Measurements from ENCODE around the gene DNAJC6.

The DNAJC6 gene

GRCh38 chr1:65309304-65310077, at the start of gene DNAJC6:
Gene DNAJC6, plus strand, starts transcription at chr1:65309543. Its CDS starts 203 bp downstream, at chr1:65309746.
- DNase-seq (ENCODE audit: low spot score in 2 of 2), result peak in 1 of 2 donors; percentile 18
- no peak within 1 kb of the TSS for H3K27ac Mint-ChIP-seq (ENCODE audit: low read depth)
- ATAC-seq (replicated peaks; ENCODE audit: extremely low read depth, poor library complexity, severe bottlenecking), result peak; percentile 58
- no peaks in the 10 kb centered on the region for H3K9me3 Mint-ChIP-seq
- H3K4me1 Mint-ChIP-seq, result peaks cover 10% of the 10 kb centered on the region
- H3K36me3 Mint-ChIP-seq (ENCODE audit: insufficient read depth), result no peaks in the 10 kb centered on the region
- peaks cover 39% of the 10 kb centered on the region for H3K27me3 Mint-ChIP-seq
- H3K4me3 Mint-ChIP-seq, result peak within 1 kb of the TSS; percentile 59

- Mint-ChIP-seq H3K36me3 (ENCODE audit: insufficient read depth) (peaks cover 3% of the 10 kb centered on the region), H3K27ac (ENCODE audit: low read depth) (no peak overlapping the region), H3K9me3 (no peaks in the 10 kb centered on the region), H3K4me3 (no peak overlapping the region), H3K27me3 (no peaks in the 10 kb centered on the region), H3K4me1 (peaks cover 15% of the 10 kb centered on the region)
- DNase-seq (ENCODE audit: low spot score in 2 of 2) (no peak), ATAC-seq (replicated peaks; ENCODE audit: extremely low read depth, poor library complexity, severe bottlenecking) (no peak)
These were observed 49.5 kb upstream of the DNAJC6 start for GRCh38 chr1:65259816-65260215.

GRCh38 chr1:65260851-65261473, 48.4 kb upstream of the DNAJC6 start:
- Mint-ChIP-seq H3K4me3 (no peak overlapping the region), H3K36me3 (ENCODE audit: insufficient read depth) (no peaks in the 10 kb centered on the region), H3K27me3 (no peaks in the 10 kb centered on the region), H3K4me1 (peaks cover 7% of the 10 kb centered on the region), H3K9me3 (no peaks in the 10 kb centered on the region), H3K27ac (ENCODE audit: low read depth) (no peak overlapping the region)
- ATAC-seq (replicated peaks; ENCODE audit: extremely low read depth, poor library complexity, severe bottlenecking) (no peak), DNase-seq (ENCODE audit: low spot score in 2 of 2) (no peak)

- Mint-ChIP-seq H3K36me3 (ENCODE audit: insufficient read depth) (no peaks in the 10 kb centered on the region), H3K4me3 (no peak overlapping the region), H3K27me3 (no peaks in the 10 kb centered on the region), H3K4me1 (peaks cover 13% of the 10 kb centered on the region), H3K9me3 (no peaks in the 10 kb centered on the region), H3K27ac (ENCODE audit: low read depth) (no peak overlapping the region)
- no peak for ATAC-seq (replicated peaks; ENCODE audit: extremely low read depth, poor library complexity, severe bottlenecking)
- DNase-seq (ENCODE audit: low spot score in 2 of 2), result no peak
These were observed 46.1 kb upstream of the DNAJC6 start for GRCh38 chr1:65263286-65263685.

GRCh38 chr1:65264197-65264929, 45.0 kb upstream of the DNAJC6 start:
- Mint-ChIP-seq H3K27me3 (no peaks in the 10 kb centered on the region), H3K36me3 (ENCODE audit: insufficient read depth) (no peaks in the 10 kb centered on the region), H3K4me1 (peaks cover 13% of the 10 kb centered on the region), H3K27ac (ENCODE audit: low read depth) (no peak overlapping the region), H3K9me3 (no peaks in the 10 kb centered on the region), H3K4me3 (peak overlapping the region; percentile 16)
- DNase-seq (ENCODE audit: low spot score in 2 of 2), result no peak
- no peak for ATAC-seq (replicated peaks; ENCODE audit: extremely low read depth, poor library complexity, severe bottlenecking)

- no peaks in the 10 kb centered on the region for H3K27me3 Mint-ChIP-seq
- peak overlapping the region; percentile 79 for H3K4me3 Mint-ChIP-seq
- H3K27ac Mint-ChIP-seq (ENCODE audit: low read depth), result peak overlapping the region; percentile 46
- peaks cover 13% of the 10 kb centered on the region for H3K4me1 Mint-ChIP-seq
- ATAC-seq (replicated peaks; ENCODE audit: extremely low read depth, poor library complexity, severe bottlenecking), result no peak
- H3K36me3 Mint-ChIP-seq (ENCODE audit: insufficient read depth), result no peaks in the 10 kb centered on the region
- DNase-seq (ENCODE audit: low spot score in 2 of 2), result no peak
- H3K9me3 Mint-ChIP-seq, result no peaks in the 10 kb centered on the region
These were observed 44.1 kb upstream of the DNAJC6 start for GRCh38 chr1:65265296-65265650.

- no peaks in the 10 kb centered on the region for H3K9me3 Mint-ChIP-seq
- H3K36me3 Mint-ChIP-seq (ENCODE audit: insufficient read depth), result no peaks in the 10 kb centered on the region
- DNase-seq (ENCODE audit: low spot score in 2 of 2), result peak; percentile 27 to 38
- no peaks in the 10 kb centered on the region for H3K27me3 Mint-ChIP-seq
- peaks cover 13% of the 10 kb centered on the region for H3K4me1 Mint-ChIP-seq
- H3K27ac Mint-ChIP-seq (ENCODE audit: low read depth), result peak overlapping the region; percentile 46
- ATAC-seq (replicated peaks; ENCODE audit: extremely low read depth, poor library complexity, severe bottlenecking), result peak; percentile 78
- H3K4me3 Mint-ChIP-seq, result peak overlapping the region; percentile 79
These were observed 43.5 kb upstream of the DNAJC6 start for GRCh38 chr1:65265651-65266351.

- no peaks in the 10 kb centered on the region for H3K36me3 Mint-ChIP-seq (ENCODE audit: insufficient read depth)
- no peak for ATAC-seq (replicated peaks; ENCODE audit: extremely low read depth, poor library complexity, severe bottlenecking)
- H3K27ac Mint-ChIP-seq (ENCODE audit: low read depth), result peak overlapping the region; percentile 46
- peak overlapping the region; percentile 79 for H3K4me3 Mint-ChIP-seq
- H3K4me1 Mint-ChIP-seq, result peaks cover 13% of the 10 kb centered on the region
- no peaks in the 10 kb centered on the region for H3K9me3 Mint-ChIP-seq
- DNase-seq (ENCODE audit: low spot score in 2 of 2), result no peak
- H3K27me3 Mint-ChIP-seq, result no peaks in the 10 kb centered on the region
These were observed 42.9 kb upstream of the DNAJC6 start for GRCh38 chr1:65266476-65266875.

- Mint-ChIP-seq H3K27me3 (no peaks in the 10 kb centered on the region), H3K36me3 (ENCODE audit: insufficient read depth) (no peaks in the 10 kb centered on the region), H3K9me3 (no peaks in the 10 kb centered on the region), H3K4me3 (no peak overlapping the region), H3K27ac (ENCODE audit: low read depth) (no peak overlapping the region), H3K4me1 (peaks cover 13% of the 10 kb centered on the region)
- ATAC-seq (replicated peaks; ENCODE audit: extremely low read depth, poor library complexity, severe bottlenecking) (no peak), DNase-seq (ENCODE audit: low spot score in 2 of 2) (no peak)
These were observed 42.1 kb upstream of the DNAJC6 start for GRCh38 chr1:65267271-65267670.

- Mint-ChIP-seq H3K4me3 (no peak overlapping the region), H3K27me3 (no peaks in the 10 kb centered on the region), H3K4me1 (peaks cover 13% of the 10 kb centered on the region), H3K36me3 (ENCODE audit: insufficient read depth) (no peaks in the 10 kb centered on the region), H3K27ac (ENCODE audit: low read depth) (no peak overlapping the region), H3K9me3 (no peaks in the 10 kb centered on the region)
- DNase-seq (ENCODE audit: low spot score in 2 of 2), result no peak
- ATAC-seq (replicated peaks; ENCODE audit: extremely low read depth, poor library complexity, severe bottlenecking), result no peak
These were observed 41.7 kb upstream of the DNAJC6 start for GRCh38 chr1:65267683-65268082.

GRCh38 chr1:65269612-65270011, 39.7 kb upstream of the DNAJC6 start:
- H3K27ac Mint-ChIP-seq (ENCODE audit: low read depth), result no peak overlapping the region

GRCh38 chr1:65276197-65276939, 33.0 kb upstream of the DNAJC6 start:
- Mint-ChIP-seq H3K9me3 (no peaks in the 10 kb centered on the region), H3K27ac (ENCODE audit: low read depth) (no peak overlapping the region), H3K27me3 (no peaks in the 10 kb centered on the region), H3K4me1 (peaks cover 5% of the 10 kb centered on the region), H3K36me3 (ENCODE audit: insufficient read depth) (no peaks in the 10 kb centered on the region), H3K4me3 (no peak overlapping the region)
- ATAC-seq (replicated peaks; ENCODE audit: extremely low read depth, poor library complexity, severe bottlenecking) (no peak), DNase-seq (ENCODE audit: low spot score in 2 of 2) (no peak)

More at GRCh38 chr1:65269612-65270011, 39.7 kb upstream of the DNAJC6 start:
- no peaks in the 10 kb centered on the region for H3K36me3 Mint-ChIP-seq (ENCODE audit: insufficient read depth)
- H3K4me3 Mint-ChIP-seq, result no peak overlapping the region
- peaks cover 11% of the 10 kb centered on the region for H3K4me1 Mint-ChIP-seq
- ATAC-seq (replicated peaks; ENCODE audit: extremely low read depth, poor library complexity, severe bottlenecking) (no peak), DNase-seq (ENCODE audit: low spot score in 2 of 2) (no peak)
- no peaks in the 10 kb centered on the region for H3K9me3 Mint-ChIP-seq
- H3K27me3 Mint-ChIP-seq, result no peaks in the 10 kb centered on the region
